Measurements from ENCODE around the gene AHI1.
"Not testable (repeated sequence)": the region's sequence is repeated elsewhere in the genome, so short reads cannot be mapped to it uniquely, and the experiment has no call there.

Gene AHI1

GRCh38 chr6:135390458-135390857 is 107.1 kb downstream of the AHI1 start:
- DNase-seq (ENCODE audit: low spot score) = no peak

- no peak for DNase-seq (ENCODE audit: low spot score)
Observed at GRCh38 chr6:135385299-135385698, 112.2 kb downstream of the AHI1 start.

- no peak for DNase-seq (ENCODE audit: low spot score)
Observed at GRCh38 chr6:135383766-135384165, 113.8 kb downstream of the AHI1 start.

- DNase-seq (ENCODE audit: low spot score) = no peak
Observed at GRCh38 chr6:135383301-135383700, 114.2 kb downstream of the AHI1 start.

DNA sequence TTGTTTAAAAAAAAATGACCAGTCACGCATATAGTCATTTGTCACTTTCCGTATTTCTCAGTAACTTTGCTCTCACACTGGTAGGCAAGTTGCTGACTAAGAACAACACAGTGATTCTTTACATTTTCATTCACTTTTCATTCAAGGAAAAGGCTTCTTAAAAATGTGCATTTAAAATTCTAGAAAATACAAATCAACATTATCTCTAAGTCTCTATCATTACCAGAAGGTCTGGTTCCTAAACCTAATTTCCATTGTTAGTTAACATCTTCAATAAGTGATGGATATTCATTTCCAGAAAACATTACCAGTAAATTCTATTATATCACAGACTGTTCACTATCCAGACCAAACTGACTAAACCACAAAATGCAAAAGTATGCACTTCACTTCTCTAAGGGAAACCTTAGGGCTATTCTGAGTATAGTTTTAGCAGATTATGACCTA is 115.3 kb downstream of the AHI1 start:
- DNase-seq (ENCODE audit: low spot score) = no peak

DNA sequence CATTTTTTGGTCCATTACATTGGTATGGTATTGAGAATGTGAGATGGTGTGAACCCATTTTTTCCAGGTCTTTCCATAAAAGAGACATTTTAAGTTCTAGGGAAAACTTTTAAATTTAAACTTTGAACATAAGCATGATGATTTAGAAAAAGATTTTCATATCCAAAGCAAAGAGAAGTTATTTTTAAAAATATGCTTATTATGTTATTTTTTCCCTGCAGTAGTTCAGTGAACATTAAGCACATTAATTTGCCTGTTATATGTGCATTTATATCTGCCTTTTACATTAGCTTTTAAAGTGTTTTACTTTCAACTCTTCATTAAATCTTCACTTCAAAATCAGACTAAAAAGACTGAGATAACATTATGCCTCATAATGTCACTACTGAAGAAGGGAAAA is 116.7 kb downstream of the AHI1 start:
- DNase-seq (ENCODE audit: low spot score) = no peak

DNA sequence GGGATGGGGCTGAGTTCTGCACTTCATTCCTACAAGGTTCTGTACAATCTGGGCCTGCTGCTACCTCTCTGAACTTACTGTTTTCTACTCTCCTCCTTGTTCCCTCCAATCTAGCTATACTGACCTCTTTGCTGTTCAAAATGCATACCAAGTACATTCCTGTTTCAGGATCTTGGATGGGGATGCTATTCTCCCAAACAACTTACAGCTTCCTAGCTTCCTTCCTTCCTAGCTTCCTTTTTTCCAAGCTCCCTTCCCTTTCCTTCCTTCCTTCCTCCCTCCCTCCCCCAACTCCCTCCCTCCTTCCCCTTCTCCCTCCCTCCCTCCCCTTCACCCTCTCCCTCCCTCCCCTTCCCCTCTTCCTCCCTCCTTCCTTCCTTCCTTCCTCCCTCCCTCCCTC is 117.9 kb downstream of the AHI1 start:
- DNase-seq (ENCODE audit: low spot score) = no peak

- no peak for DNase-seq (ENCODE audit: low spot score)
Observed at GRCh38 chr6:135372758-135373157, 124.8 kb downstream of the AHI1 start.

DNA sequence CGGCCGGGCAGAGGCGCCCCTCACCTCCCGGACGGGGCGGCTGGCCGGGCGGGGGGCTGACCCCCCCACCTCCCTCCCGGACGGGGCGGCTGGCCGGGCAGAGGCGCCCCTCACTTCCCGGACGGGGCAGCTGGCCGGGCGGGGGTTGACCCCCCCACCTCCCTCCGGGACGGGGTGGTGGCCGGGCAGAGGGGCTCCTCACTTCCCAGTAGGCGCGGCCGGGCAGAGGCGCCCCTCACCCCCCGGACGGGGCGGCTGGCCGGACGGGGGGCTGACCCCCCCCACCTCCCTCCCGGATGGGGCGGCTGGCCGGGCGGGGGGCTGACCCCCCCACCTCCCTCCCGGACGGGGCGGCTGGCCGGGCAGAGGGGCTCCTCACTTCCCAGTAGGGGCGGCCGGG is 133.9 kb downstream of the AHI1 start:
- not testable (repeated sequence) for DNase-seq (ENCODE audit: low spot score)

DNA sequence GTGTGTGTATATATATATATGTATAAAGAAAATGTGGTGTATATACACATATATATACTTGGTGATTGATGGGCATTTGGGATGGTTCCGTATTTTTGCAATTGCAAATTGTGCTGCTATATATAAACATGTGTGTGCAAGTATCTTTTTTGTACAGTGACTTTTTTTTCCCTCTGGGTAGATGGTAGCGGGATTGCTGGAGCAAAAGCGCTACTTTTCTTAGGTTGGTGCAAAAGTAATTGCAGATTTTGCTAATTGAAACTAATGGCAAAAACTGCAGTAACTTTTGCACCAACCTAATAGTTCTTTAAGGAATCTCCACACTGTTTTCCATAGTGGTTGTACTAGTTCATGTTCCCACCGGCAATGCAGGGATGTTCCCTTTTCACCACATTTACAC is 135.4 kb downstream of the AHI1 start:
- no peak for DNase-seq (ENCODE audit: low spot score)

DNA sequence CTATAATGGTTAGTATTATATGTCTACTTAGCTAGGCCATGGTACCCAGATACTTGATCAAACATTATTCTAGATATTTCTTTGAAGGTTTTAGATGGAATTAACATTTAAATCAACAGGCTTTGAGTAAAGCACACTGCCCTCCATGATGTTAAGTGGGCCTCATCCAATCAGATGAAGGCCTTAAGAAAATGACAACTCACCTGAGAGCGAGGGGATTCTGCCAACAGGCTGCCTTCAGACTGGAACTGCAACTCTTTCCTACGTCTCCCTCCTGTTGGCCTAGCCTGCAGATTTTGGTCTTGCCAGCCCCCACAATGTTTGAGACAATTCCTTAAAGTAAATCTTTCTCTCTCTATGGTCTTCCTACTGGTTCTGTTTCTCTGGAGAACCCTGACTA is 137.3 kb downstream of the AHI1 start:
- DNase-seq (ENCODE audit: low spot score) = no peak

DNA sequence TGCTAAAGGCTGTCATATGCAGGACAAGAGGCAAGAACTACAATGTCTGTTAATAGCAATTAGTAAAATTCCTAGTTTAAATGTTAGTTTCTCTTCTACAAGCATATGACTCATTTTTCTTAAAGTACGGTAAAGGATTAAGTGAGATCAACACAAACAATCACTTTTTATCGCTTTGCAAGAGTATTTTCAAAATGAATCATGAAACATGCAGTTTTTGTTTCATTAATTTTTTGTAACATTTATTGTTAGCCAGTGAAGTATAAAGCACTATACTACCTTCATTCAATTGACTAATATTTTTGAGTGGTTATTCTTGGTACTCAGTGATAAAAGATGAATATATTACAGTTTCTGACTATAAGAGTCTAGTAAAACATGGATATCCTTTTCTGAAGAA is 138.6 kb downstream of the AHI1 start:
- DNase-seq (ENCODE audit: low spot score) = no peak

GRCh38 chr6:135358251-135358821 is 139.2 kb downstream of the AHI1 start:
- DNase-seq (ENCODE audit: low spot score) = no peak

DNA sequence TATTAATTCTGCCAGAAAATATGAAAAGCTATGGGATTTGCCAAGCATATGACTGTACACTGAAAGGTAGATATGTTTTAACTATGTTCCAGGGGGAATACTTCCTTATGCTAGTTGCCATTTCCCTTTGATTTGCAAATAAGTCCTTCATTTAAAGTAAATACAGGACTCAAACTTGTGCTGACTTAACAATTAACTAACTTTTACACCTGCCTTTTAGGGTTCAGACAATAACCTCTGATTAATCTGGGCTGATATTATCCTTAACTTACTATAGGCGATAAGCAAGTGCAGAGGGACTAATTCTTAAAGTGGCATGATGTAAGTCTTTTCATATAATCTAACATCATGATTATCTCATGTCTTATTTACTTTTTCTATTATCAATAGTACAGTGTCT is 143.1 kb downstream of the AHI1 start:
- DNase-seq (ENCODE audit: low spot score) = no peak

GRCh38 chr6:135353113-135353512 is 144.4 kb downstream of the AHI1 start:
- DNase-seq (ENCODE audit: low spot score) = no peak

DNA sequence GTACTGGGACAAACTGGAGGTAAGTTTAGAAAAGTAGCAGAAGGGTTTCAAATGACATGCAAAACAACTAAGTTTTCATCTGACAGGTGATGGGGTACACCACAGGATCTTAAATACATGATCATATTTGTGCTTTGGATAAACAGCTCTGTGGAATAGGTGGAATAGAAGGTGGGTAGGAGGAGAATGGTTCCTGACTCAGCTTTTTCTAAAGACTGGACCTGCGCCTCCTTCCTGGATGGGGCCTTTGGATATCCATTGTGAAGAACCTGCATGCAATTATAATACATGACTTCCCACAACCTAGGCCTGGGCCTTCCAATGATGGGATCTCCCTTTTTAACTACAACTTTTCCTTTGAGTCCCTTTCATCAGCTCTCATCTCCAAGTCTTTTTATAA is 145.9 kb downstream of the AHI1 start:
- no peak for DNase-seq (ENCODE audit: low spot score)

DNA sequence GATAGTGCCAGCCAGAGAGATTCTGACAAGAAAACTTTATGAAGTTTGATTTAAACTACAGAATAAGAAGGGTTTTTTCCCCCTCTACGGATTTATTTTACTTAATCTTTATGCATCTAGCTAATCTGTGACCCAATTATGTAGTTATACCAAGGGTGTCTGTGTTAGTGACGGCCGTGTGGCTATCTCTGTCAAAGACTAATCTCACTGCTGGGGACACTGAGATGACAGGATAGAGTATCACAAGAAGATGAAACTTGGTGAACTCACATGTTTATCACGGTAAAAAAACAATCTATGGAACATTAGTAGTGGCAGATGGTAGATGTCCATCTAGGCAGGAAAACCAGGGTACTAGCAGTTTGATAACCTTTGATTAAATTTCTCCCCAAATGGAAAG is 149.7 kb downstream of the AHI1 start:
- DNase-seq (ENCODE audit: low spot score) = peak; percentile 25

DNA sequence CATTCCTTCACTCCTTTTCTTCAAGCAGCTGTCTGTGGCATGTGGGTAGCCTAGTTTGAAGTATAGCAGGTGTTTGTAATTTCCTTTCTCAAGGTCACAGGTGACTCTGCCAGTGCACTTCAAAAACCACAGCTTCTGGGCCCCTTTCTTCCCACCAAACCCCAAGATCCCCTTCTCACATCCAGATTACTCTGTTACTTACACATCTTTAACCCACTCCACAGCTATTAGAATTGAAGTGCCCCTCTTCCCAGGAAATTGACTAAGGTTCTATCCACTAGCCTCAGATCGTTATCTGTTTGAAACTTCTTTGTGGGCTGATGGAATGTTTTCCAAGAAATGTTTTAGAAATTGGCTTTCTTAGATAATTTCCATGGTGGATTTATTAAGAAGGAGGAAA is 150.8 kb downstream of the AHI1 start:
- no peak for DNase-seq (ENCODE audit: low spot score)

DNA sequence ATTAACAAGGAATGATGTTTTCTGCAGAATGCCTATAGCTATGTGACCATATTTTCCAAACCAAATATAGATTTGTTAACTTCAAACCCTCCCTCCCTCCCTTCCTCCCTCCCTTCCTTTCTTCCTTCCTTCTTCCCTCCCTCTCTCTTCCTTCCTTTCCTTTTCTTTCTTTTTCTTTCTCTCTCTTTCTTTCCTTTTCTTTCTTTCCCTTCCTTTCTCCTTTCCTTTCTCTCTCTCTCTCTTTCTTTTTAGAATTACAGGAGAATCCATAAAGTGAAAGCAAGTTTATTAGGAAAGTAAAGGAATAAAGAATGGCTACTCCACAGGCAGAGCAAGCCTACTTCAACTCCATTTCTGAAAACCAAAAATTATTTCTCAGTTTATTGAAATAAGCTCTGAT is 153.0 kb downstream of the AHI1 start:
- no peak for DNase-seq (ENCODE audit: low spot score)

DNA sequence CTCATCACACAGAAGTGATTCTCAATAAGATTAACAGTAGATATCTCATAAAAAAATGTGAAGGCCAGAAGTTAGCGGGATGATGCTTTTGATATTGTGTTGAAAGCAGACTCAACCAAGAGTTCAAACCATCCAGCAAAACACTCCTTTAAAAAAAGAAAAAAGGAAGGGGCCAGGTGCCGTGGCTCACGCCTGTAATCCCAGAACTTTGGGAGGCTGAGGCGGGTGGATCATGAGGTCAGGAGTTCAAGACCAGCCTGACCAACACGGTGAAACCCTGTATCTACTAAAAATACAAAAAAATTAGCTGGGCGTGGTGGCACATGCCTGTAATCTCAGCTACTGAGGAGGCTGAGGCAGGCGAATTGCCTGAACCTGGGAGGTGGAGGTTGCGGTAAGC is 157.6 kb downstream of the AHI1 start:
- not testable (repeated sequence) for DNase-seq (ENCODE audit: low spot score)

DNA sequence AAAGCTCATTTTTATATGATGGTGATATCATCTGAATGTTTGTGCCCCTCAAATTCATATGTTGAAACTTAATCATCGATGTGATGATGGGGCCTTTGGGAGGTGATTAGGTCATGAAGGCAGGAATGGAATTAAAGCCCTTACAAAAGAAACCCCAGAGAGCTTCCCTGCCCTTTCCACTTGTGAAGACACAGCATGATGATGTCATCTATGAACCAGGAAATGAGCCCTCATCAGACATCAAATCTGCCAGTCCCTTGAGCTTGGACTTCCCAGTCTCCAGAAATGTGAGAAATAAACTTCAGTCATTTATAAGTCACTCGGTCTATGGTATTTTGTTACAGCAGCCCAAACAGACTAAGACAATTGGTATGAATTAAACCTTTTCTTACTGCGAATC is 163.4 kb downstream of the AHI1 start:
- DNase-seq (ENCODE audit: low spot score) = no peak

DNA sequence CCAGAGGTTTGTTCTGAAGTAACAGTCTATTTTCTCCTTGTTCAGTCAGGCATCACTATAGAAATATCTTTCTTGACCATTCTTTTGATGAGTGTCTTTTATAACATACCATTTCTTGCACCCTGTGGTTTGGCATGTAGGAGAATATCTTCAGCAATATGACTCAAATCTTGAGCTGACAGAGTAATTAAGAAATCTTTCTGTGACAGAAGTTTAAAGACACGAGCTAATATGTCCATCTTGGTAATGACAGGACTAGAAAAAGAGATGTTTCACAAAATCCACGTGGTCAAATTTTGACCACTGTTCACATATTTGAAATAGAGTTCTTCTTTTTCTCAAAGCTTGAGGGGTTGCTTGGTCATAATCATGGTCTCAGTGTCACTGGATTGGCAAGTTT is 166.5 kb downstream of the AHI1 start:
- DNase-seq (ENCODE audit: low spot score) = no peak

DNA sequence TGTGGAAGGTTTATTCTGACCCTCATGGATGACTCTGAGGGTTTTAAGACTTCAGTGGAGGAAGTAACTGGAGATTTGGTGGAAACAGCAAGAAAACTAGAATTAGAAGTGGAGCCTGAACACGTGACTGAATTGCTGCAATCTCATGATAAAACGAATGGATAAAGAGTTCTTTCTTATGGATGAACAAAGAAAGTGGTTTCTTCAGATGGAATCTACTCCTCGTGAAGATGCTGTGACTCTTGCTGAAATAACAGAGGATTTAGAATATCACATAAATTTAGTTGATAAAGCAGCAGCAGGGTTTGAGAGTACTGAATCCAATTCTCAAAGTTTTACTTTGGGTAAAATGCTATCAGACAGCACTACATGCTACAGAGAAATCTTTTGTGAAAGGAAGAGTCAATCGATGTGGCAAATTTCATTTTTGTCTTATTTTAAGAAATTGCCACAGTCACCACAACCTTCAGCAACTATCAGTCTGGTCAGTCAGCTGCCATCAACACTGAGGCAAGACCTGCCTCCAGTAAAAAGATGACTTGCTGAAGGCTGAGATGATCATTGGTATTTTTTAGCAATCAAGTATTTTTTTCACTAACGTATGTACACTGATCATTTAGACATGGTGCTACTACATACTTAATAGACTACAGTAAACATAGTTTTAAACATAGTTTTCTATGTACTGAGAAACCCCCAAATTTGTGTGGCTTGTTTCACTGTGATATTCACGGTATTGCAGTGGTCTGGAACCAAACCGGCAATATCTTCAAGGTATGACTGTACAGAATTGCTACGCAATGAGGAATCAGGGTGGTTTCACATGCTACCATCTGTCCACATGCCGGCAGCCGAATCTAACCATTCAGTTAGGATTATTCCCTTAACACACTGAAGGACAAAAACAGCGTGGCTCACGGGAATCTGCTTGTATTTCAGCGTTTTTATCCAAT is 167.4 kb downstream of the AHI1 start:
- DNase-seq (ENCODE audit: low spot score) = no peak

GRCh38 chr6:135328136-135328535 is 169.4 kb downstream of the AHI1 start:
- DNase-seq (ENCODE audit: low spot score) = no peak

Data from D341Med (cell line).